Activated CD4-positive, CD25-positive, alpha-beta regulatory T cell treated with anti-CD3 and anti-CD28 coated beads, Interleukin-2, amount 50 U/mL, for 24 hours (primary cell): ENCODE results near the gene C12orf43.

Source experiments
- ATAC-seq, 2 donors: fragments of 150-1000 bp; cut with Tn5 transposase; one replicate each; pipeline ENCODE4 v1.10.0; 2021; ENCODE audit warnings: mild to moderate bottlenecking in 1 of 2, moderate library complexity in 1 of 2

The C12orf43 gene

DNA sequence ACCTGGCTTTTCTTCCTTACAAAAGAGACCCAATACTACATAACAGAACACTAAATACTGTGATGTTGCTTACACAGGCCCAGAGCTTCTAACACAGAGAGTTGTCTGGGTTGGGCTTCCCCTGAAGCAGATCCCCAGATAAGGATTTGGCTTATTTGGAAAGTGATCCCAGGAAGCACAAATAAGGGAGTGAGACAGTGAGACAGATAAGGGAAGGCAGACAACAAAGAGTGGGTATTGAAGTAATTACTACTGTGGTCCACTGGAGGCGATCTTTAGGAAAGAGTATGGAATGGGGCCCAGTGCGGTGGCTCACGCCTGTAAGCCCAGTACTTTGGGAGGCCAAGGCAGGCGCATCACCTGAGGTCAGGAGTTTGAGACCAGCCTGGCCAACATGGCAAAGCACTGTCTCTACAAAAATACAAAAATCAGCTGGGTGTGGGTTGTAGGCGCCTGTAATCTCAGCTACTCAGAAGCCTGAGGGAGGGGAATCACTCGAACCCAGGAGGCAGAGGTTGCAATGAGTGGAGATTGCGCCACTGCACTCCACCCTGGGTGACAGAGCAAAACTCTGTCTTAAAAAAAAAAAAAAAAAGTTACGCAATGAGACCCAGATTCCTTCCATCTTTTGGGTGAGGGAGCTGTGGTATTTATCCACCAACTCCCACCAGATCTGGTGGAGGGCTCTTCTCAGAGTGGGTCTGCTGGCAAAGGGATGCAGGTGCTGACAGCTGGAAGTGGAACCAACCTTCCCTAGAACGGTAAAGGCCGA lies 10.2 kb upstream of the C12orf43 start:
- ATAC-seq = no peak

DNA sequence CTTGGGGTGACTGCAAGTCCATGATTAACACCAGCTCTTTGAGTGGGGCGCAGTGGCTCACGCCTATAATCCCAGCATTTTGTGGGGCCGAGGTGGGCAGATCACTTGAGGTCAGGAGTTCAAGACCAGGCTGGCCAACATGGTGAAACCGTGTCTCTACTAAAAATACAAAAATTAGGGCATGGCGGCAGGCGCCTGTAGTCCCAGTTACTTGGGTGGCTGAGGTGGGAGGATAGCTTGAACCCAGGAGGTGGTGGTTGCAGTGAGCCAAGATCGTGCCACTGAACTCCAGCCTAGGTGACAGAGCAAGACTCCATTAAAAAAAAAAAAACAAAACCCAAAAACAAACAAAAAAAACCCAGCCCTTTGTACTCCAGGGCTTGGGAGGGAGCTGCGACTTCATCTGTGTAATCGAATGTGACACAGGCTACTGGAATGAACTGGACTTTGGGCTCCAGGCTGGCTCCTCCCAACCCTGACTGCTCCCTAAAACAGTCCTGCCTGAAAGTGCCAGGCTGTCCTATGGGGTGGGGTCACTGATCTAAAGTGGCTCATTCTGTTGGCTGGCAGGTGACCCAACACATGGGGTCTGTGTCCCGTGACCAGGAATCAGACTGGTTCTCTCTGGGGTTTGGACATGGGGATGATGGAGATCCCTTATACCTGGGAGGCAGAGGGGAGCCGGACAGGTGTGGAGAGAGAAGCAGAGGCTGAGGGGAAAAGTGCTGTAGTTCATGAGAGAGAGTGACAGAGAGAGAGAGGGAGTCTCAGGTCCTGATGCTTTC lies 9.3 kb upstream of the C12orf43 start:
- no peak for ATAC-seq

GRCh38 chr12:121023799-121024198 lies 7.5 kb upstream of the C12orf43 start:
- ATAC-seq = no peak

DNA sequence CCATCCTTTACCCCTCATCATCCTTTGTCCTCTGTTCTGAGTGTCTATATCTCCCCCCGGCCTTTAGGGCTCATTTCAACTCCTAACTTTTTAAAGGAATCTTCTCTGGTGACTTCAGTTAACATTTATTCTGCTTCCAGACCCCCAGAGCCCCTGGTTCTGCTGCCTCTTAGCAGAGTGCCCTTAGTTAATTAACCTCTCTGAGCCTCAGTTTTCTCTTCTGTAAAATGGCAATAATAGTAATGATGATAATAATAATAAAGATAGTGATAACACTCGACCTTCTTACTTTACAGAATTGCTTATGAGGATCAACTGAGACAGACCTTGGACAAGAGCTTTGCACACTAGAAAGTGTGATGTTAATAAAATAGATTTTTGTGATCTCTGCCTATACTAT lies 6.4 kb upstream of the C12orf43 start:
- no peak for ATAC-seq

DNA sequence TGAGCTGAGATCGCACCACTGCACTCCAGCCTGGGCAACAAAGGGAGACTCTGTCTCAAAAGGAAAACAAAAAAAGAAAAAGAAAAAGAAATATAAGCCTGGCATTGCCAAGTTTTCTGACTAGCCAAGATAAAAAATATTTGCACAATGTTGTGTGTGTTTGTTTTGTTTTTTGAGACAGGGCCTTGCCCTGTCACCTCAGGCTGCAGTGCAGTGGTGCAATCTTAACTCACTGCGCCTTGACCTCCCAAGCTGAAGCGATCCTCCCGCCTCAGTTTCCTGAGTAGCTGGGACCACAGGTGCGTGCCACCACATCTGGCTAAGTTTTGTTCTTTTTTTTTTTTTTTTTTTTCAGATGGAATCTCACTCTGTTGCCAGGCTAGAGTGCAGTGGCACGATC lies 5.5 kb upstream of the C12orf43 start:
- no peak for ATAC-seq

DNA sequence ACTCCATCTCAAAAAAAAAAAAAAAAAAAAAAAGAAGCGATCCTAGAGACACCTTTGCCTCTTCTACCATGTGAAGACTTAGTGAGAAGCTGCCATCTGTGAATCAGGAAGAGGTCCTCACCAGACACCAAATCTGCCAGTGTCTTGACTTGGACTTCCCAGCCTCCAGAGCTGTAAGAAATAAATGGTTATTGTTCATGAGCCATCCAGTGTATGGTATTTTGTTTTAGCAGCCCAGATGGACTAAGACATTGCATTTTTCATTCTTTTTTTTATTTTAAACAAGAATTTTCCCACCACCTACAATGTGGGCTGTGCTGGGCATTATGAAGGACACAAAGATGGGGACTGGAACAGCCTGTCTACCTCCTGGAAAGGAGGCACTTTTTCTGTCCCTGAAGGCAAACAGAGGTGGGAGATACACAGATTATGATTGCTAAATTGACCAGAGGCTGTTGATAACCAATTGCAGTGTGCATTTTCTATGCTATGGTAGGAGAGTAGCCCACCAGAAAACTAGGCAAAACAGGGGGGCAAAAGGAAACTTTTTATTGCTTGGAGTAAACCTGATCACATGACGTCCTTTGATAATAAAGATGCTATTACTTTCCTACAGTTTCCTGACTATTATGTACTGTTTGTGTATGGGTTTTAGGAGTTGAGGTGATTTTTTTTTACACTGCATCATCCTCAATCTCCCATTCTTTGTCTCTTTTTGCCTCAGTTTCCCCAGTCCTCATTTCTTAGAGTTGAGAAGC lies 2.8 kb upstream of the C12orf43 start:
- no peak for ATAC-seq

DNA sequence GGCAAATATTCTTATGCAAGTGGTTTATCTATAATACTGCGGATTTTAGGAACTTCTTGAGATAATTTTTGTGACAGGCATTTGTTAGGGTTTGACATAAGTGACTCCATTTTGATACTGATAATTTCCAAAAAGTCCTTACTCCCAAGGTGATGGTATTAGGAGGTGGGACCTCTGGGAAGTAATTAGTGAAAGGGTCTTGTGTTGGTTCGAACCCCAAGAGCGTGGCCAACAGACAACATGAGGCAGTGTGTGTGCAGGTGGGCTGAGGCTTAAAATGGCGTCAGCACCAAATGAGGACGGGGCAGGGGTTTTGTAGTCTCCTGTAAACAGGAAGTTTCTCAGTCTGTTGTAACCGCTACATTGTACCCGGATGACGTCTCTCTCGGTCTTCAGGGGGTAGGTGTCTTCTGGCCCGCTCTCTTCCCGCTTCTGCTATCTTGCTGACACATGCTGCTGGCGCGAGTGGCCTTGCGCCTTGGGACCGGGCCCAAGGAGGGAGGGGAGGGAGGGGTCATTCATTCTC lies 1.7 kb upstream of the C12orf43 start:
- ATAC-seq = no peak

- no peak for ATAC-seq
These were observed 2.6 kb downstream of the C12orf43 start for GRCh38 chr12:121013715-121014114.

- no peak for ATAC-seq
These were observed 4.5 kb downstream of the C12orf43 start for GRCh38 chr12:121011820-121012219.

GRCh38 chr12:121010860-121011259 lies 5.4 kb downstream of the C12orf43 start:
- no peak for ATAC-seq

DNA sequence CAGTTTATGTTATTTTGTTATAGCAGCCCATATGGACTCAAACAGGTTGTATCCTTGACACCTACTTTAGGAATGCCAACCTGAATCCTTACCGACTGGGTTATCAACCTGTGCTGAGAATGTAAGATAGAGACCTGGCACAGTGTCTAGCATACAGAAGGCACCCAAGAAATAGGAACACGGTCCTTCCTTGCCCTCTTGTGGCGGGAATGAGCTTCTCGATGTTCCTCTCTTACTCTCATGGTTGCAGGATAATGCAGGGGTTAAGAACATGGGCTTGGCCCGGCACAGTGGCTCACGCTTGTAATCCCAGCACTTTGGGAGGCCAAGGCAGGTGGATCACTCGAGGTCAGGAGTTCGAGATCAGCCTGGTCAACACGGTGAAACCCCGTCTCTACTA lies 6.5 kb downstream of the C12orf43 start:
- no peak for ATAC-seq

DNA sequence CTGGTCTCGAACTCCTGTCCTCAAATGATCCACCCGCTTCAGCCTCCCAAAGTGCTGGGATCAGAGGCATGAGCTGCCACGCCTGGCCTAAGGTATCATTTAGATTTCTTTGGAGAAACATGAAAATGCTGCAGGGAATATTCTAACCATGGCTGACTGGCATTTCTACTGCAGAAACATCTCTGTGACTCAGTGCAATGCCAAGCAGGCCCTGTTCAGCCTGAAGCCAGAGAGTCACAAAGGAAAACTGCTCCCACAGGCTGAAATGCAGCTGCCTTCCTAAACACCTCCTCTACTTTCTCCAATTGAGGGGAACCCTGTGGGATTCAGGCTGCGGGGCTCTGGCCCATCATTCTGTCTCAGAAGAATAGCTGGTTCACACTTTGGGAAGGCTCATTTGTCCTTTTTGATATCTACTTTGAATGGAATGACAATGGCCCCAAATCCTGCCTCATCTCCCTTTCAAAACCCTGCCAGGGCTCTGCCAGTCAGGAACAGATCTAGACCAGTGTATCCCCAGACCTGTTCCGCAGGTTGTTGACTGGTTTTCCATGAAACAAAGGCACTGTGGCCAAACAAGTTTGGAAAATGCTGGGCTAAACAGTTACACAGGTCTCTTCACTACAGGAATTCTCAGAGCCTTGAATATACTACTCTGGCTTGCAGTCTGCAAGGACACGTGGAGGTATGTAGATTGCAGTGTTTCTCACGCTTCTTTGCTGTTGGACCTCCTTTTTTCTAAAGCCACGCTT lies 7.8 kb downstream of the C12orf43 start:
- ATAC-seq = no peak

GRCh38 chr12:121005346-121005815 lies 10.9 kb downstream of the C12orf43 start:
- ATAC-seq = peak in 1 of 2 donors; percentile 17

DNA sequence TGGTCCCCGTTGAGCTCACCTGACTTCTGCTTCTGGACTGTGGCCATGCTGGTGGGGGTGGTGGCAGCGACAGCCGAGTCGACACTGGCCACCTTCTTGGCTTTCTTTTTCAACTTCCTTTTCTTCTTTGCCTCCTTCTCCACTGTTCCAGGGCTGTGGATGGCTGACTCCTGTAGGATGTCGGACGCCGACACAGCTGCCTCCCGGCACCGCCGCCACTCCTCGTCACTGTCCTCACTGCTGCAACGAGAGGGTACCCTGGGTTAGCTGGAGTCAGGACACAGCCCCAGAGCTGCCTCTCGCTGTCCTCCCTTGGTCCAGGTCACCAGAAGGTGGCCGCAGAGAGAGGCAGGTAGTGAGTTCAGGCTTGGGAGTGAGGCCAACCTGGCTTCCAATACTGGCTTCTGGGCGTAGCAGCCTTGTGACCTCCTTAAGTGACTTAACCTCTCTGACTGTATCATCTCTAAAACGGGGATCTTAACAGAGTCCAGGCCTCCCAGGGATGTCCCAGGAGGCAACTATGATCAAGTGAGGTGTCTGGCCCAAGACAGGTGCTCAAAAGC lies 12.0 kb downstream of the C12orf43 start:
- no peak for ATAC-seq

DNA sequence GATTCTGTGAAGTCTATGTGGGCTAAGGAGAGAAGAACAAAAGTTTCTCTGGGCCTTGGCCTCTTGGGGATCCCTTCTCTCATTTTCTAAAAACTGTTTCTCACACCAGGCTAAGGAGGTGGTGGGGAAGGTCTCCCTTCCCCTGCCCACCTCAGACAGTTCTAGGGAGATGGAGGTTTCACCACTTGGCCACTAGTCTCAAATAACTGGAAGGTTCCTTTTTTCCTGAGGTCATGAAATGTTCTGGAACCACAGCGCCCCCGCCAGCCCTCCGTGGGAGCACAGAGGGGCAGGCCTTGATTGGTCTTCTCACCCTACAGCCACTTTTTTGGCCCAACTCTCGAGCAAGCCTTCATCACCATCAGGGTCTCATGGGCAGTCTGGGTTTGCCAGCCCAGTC lies 12.6 kb downstream of the C12orf43 start:
- no peak for ATAC-seq

GRCh38 chr12:121001841-121002483 lies 14.3 kb downstream of the C12orf43 start:
- no peak for ATAC-seq

DNA sequence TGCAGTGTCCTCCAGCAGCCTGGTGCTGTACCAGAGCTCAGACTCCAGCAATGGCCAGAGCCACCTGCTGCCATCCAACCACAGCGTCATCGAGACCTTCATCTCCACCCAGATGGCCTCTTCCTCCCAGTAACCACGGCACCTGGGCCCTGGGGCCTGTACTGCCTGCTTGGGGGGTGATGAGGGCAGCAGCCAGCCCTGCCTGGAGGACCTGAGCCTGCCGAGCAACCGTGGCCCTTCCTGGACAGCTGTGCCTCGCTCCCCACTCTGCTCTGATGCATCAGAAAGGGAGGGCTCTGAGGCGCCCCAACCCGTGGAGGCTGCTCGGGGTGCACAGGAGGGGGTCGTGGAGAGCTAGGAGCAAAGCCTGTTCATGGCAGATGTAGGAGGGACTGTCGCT lies 15.2 kb downstream of the C12orf43 start:
- no peak for ATAC-seq

- no peak for ATAC-seq
These were observed 15.8 kb downstream of the C12orf43 start for GRCh38 chr12:121000530-121000929.

GRCh38 chr12:120999191-121000120 lies 16.8 kb downstream of the C12orf43 start:
- ATAC-seq = peak in 1 of 2 donors; percentile 43

DNA sequence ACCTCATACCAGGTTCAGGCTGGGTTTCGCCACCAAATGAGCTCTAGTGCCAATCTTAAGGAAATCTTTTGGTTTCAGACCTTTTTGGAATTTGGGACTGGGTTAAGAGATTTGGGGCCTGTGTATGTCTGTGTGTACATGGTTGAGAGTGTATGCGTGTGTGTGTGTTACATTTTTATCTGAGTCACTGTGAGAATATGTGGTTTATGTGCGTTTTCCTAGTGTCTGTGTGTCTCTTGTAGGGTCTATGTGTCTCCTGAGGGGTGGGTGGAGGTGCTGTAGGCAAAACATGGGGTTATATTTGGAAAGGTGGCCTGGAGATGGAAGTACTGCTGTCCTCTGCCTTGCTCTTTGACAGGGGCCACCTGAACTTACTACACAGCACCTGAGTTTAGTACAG lies 17.9 kb downstream of the C12orf43 start:
- ATAC-seq = no peak
